ENCODE measurements around the gene RNF32. TPM values are rescaled to one million over a fixed set of nuclear protein-coding genes. Genes with fewer than 3 reads are reported as not detected.
A peak's percentile ranks its signal among the peaks of the same experiment; 100 is the strongest.

Gene RNF32
- total and polyA plus RNA-seq, 8 donors = 0.69 to 2.5 (median 1.1) TPM

DNA sequence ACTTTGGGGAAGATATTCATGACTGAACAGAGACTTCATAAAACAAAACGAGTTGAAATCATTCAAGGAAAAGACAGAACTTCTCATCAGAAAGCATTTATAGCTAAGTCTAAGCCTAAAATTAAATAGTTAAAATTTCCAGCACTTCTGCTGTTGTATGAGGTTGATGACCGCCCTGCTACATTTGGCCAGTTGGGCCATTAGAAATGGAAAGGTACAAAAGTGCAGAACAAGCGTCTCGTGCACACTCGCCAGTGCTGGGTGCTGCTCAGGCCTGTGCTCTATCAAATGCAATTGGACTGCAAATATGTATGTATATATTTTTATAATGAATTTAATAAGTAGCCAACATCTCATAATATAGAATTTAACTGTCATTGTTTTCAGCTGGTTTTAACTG is 34.4 kb upstream of the RNF32 start:
- TF ChIP-seq, protein P1, sequence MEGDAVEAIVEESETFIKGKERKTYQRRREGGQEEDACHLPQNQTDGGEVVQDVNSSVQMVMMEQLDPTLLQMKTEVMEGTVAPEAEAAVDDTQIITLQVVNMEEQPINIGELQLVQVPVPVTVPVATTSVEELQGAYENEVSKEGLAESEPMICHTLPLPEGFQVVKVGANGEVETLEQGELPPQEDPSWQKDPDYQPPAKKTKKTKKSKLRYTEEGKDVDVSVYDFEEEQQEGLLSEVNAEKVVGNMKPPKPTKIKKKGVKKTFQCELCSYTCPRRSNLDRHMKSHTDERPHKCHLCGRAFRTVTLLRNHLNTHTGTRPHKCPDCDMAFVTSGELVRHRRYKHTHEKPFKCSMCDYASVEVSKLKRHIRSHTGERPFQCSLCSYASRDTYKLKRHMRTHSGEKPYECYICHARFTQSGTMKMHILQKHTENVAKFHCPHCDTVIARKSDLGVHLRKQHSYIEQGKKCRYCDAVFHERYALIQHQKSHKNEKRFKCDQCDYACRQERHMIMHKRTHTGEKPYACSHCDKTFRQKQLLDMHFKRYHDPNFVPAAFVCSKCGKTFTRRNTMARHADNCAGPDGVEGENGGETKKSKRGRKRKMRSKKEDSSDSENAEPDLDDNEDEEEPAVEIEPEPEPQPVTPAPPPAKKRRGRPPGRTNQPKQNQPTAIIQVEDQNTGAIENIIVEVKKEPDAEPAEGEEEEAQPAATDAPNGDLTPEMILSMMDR (IDR thresholded peaks at IDR 0.05) = no peak
- WGBS, 2 donors = 81 to 82% methylated on average over 5 of the region's 5 CpGs
- Histone ChIP-seq H3K27me3 (no peaks in the 10 kb centered on the region), H3K4me1 (peaks cover 4 to 11% (median 7%) of the 10 kb centered on the region in 3 donors), H3K27ac (no peak overlapping the region), H3K9me3 (no peaks in the 10 kb centered on the region), H3K4me3 (no peak overlapping the region), H3K36me3 (no peaks in the 10 kb centered on the region)
- FAIRE-seq = no peak
- no peak for DNase-seq
- ATAC-seq = no peak
- intact Hi-C loops (cut with DNase I) = no loop called here

GRCh38 chr7:156606691-156607331 is 33.8 kb upstream of the RNF32 start:
- DNase-seq = peak in 1 of 6 donors; percentile 68
- H3K4me1 ChIP-seq = peaks cover 4 to 11% (median 7%) of the 10 kb centered on the region in 3 donors
- no peak for ATAC-seq
- FAIRE-seq = no peak
- no peak overlapping the region for H3K27ac ChIP-seq
- 75% methylated on average over 10 to 14 of the region's 14 CpGs for WGBS, 2 donors
- no peaks in the 10 kb centered on the region for H3K9me3 ChIP-seq
- no peaks in the 10 kb centered on the region for H3K36me3 ChIP-seq
- intact Hi-C loops (cut with DNase I) = no loop called here
- TF ChIP-seq, protein P1 (IDR thresholded peaks at IDR 0.05) = no peak
- H3K27me3 ChIP-seq = no peaks in the 10 kb centered on the region
- H3K4me3 ChIP-seq = peak overlapping the region in 1 of 4 donors; percentile 41

DNA sequence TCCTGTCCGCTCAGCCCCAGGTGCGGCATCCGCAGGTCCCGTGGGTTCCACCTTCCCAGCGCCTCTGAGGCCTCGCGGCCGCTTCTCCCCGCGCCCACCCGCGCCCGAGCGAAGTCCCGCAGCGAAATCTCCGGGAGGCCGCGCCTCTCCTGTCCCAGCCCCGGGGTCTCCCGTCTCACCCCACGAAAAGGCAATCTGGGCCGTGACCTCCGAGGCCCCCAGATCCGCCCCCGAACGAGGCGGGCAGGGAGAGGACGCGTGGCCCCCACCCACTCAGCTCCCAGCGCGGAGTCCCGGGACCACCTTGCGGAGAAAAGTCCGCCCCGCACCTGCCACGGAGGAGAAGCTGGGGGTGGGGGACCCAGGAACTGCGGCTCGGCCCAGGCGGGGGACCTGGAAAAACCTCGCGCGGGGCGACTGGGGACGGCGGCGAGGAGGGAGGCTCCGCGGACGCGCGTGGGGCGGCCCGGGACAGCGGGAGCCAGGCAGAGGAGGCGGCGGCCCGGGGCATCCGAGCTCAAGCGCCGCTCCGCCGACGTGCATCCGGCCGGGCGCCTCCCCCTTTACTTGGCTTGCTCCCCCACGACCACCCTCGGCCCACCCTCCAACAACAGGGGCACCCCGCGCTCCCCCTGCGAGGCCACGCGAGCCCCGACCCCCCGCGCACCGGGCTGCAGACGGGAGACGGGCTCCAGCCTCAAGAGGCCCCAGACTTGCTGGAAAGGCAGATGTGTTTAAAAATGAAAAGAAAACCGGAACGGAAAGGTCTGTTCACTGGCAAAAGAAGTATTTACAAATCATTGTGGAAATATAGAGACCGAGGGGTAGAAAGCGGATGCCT is 33.0 kb upstream of the RNF32 start:
- ATAC-seq = peak; percentile 18 to 49 (median 38)

DNA sequence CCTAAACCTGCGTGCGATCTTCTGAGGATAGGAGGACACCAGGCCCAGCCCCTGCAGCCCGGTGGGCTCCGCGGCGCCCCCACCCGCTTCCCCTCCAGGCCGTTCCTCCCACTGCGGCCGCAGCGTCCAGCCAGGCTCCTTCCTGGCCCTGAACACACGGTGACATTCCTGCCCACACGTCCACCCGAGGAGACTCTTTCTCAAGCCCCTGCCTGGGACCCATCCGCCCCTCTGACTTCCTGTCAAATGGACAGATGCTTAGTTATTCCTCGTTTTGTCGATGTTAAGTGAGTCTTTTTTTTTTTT is 32.4 kb upstream of the RNF32 start:
- no peak overlapping the region for H3K27ac ChIP-seq
- WGBS, 2 donors = 25 to 60% methylated on average over 15 to 17 of the region's 17 CpGs
- H3K4me3 ChIP-seq = peak overlapping the region; percentile 18 to 47 (median 32)
- TF ChIP-seq, protein P1 (IDR thresholded peaks at IDR 0.05) = no peak
- H3K27me3 ChIP-seq = no peaks in the 10 kb centered on the region
- peaks cover 4 to 11% (median 7%) of the 10 kb centered on the region in 3 donors for H3K4me1 ChIP-seq
- FAIRE-seq (no peak), ATAC-seq (peak in 3 of 4 donors; percentile 28 to 49 (median 45)), DNase-seq (no peak)
- no peaks in the 10 kb centered on the region for H3K9me3 ChIP-seq
- no peaks in the 10 kb centered on the region for H3K36me3 ChIP-seq
- intact Hi-C loops (cut with DNase I) = no loop called here

More for the DNA sequence above, 33.0 kb upstream of the RNF32 start:
- H3K4me3 ChIP-seq = peak overlapping the region; percentile 18 to 47 (median 32)
- H3K4me1 ChIP-seq = peaks cover 4 to 11% (median 7%) of the 10 kb centered on the region in 3 donors
- TF ChIP-seq, protein P1 (IDR thresholded peaks at IDR 0.05) = no peak
- DNase-seq (peak in 1 of 6 donors; percentile 76), FAIRE-seq (no peak)
- H3K9me3 ChIP-seq = no peaks in the 10 kb centered on the region
- no peak overlapping the region for H3K27ac ChIP-seq
- 12 to 56% methylated on average over 77 to 84 of the region's 84 CpGs for WGBS, 2 donors
- H3K27me3 ChIP-seq = no peaks in the 10 kb centered on the region
- intact Hi-C loops (cut with DNase I) = no loop called here
- H3K36me3 ChIP-seq = no peaks in the 10 kb centered on the region

Measured in pancreas (tissue), 10 donors.